ENCODE results near the gene ST3GAL3.

DNA sequence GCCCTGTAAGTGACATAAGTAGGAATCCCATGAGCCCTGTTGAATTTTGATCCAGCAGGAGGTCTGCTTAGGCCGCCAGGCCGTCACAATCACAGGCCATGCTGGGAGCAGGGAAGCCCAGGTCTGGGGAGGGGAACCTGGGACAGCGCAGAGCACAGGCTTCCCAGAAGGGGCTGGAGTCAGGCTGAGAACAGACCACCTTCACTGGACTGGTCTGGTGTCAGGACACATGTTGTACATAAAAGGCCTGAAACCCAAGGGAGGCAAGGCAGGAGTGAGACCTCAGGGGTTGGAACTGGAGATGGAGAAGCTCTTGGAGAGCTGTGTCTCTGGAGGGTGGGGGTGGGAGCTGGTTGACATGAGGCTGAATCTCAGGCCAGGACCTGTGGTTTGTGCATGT, 163.0 kb downstream of the ST3GAL3 start:
- TF ChIP-seq, protein P1, sequence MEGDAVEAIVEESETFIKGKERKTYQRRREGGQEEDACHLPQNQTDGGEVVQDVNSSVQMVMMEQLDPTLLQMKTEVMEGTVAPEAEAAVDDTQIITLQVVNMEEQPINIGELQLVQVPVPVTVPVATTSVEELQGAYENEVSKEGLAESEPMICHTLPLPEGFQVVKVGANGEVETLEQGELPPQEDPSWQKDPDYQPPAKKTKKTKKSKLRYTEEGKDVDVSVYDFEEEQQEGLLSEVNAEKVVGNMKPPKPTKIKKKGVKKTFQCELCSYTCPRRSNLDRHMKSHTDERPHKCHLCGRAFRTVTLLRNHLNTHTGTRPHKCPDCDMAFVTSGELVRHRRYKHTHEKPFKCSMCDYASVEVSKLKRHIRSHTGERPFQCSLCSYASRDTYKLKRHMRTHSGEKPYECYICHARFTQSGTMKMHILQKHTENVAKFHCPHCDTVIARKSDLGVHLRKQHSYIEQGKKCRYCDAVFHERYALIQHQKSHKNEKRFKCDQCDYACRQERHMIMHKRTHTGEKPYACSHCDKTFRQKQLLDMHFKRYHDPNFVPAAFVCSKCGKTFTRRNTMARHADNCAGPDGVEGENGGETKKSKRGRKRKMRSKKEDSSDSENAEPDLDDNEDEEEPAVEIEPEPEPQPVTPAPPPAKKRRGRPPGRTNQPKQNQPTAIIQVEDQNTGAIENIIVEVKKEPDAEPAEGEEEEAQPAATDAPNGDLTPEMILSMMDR (IDR thresholded peaks at IDR 0.05; ENCODE audit: insufficient read depth, low read length), result no peak
- TF ChIP-seq POLR2AphosphoS5 (IDR thresholded peaks at IDR 0.05; ENCODE audit: low read depth) (no peak), GABPA (IDR thresholded peaks at IDR 0.05; ENCODE audit: low read depth) (no peak), SPI1 (IDR thresholded peaks at IDR 0.05; ENCODE audit: borderline replicate concordance, low read depth) (no peak)
- TF ChIP-seq, protein P2, sequence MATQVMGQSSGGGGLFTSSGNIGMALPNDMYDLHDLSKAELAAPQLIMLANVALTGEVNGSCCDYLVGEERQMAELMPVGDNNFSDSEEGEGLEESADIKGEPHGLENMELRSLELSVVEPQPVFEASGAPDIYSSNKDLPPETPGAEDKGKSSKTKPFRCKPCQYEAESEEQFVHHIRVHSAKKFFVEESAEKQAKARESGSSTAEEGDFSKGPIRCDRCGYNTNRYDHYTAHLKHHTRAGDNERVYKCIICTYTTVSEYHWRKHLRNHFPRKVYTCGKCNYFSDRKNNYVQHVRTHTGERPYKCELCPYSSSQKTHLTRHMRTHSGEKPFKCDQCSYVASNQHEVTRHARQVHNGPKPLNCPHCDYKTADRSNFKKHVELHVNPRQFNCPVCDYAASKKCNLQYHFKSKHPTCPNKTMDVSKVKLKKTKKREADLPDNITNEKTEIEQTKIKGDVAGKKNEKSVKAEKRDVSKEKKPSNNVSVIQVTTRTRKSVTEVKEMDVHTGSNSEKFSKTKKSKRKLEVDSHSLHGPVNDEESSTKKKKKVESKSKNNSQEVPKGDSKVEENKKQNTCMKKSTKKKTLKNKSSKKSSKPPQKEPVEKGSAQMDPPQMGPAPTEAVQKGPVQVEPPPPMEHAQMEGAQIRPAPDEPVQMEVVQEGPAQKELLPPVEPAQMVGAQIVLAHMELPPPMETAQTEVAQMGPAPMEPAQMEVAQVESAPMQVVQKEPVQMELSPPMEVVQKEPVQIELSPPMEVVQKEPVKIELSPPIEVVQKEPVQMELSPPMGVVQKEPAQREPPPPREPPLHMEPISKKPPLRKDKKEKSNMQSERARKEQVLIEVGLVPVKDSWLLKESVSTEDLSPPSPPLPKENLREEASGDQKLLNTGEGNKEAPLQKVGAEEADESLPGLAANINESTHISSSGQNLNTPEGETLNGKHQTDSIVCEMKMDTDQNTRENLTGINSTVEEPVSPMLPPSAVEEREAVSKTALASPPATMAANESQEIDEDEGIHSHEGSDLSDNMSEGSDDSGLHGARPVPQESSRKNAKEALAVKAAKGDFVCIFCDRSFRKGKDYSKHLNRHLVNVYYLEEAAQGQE (IDR thresholded peaks at IDR 0.05; ENCODE audit: insufficient replicate concordance, low read depth), result no peak

All from HL-60 (cell line).